ENCODE results near the gene FLII.

DNA sequence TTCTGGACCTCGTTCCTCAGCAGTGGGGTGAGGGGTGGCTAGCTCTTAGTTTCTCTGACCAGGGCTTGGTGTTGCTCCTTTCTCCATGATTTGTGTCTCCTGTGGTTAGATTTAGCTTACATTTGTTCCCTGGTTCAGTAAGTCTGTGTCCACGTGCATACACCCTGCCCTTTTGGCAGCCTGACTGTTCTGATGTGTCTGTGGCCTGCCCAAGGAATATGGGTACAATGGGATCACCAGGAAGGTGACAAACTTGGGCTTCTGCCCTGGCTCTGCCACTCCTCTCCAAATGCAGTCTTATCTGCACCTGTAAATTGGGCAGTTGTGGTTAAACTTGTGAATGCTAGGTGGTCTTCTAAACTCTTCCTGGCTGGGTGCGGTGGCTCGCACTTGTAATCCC lies 57.4 kb downstream of the FLII start:
- no peak for TF ChIP-seq EZH2 (IDR thresholded peaks at IDR 0.05; ENCODE audit: low read depth, unreplicated experiment)
- TF ChIP-seq, protein P1, sequence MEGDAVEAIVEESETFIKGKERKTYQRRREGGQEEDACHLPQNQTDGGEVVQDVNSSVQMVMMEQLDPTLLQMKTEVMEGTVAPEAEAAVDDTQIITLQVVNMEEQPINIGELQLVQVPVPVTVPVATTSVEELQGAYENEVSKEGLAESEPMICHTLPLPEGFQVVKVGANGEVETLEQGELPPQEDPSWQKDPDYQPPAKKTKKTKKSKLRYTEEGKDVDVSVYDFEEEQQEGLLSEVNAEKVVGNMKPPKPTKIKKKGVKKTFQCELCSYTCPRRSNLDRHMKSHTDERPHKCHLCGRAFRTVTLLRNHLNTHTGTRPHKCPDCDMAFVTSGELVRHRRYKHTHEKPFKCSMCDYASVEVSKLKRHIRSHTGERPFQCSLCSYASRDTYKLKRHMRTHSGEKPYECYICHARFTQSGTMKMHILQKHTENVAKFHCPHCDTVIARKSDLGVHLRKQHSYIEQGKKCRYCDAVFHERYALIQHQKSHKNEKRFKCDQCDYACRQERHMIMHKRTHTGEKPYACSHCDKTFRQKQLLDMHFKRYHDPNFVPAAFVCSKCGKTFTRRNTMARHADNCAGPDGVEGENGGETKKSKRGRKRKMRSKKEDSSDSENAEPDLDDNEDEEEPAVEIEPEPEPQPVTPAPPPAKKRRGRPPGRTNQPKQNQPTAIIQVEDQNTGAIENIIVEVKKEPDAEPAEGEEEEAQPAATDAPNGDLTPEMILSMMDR (conservative IDR thresholded peaks at IDR 0.05; ENCODE audit: low read depth in 2 of 2) = no peak
- no peak for TF ChIP-seq POLR2AphosphoS5 (IDR thresholded peaks at IDR 0.05; ENCODE audit: low read depth)
- TF ChIP-seq EZH2phosphoT487 (IDR thresholded peaks at IDR 0.05; ENCODE audit: unreplicated experiment) = no peak
- TF ChIP-seq, protein P2, sequence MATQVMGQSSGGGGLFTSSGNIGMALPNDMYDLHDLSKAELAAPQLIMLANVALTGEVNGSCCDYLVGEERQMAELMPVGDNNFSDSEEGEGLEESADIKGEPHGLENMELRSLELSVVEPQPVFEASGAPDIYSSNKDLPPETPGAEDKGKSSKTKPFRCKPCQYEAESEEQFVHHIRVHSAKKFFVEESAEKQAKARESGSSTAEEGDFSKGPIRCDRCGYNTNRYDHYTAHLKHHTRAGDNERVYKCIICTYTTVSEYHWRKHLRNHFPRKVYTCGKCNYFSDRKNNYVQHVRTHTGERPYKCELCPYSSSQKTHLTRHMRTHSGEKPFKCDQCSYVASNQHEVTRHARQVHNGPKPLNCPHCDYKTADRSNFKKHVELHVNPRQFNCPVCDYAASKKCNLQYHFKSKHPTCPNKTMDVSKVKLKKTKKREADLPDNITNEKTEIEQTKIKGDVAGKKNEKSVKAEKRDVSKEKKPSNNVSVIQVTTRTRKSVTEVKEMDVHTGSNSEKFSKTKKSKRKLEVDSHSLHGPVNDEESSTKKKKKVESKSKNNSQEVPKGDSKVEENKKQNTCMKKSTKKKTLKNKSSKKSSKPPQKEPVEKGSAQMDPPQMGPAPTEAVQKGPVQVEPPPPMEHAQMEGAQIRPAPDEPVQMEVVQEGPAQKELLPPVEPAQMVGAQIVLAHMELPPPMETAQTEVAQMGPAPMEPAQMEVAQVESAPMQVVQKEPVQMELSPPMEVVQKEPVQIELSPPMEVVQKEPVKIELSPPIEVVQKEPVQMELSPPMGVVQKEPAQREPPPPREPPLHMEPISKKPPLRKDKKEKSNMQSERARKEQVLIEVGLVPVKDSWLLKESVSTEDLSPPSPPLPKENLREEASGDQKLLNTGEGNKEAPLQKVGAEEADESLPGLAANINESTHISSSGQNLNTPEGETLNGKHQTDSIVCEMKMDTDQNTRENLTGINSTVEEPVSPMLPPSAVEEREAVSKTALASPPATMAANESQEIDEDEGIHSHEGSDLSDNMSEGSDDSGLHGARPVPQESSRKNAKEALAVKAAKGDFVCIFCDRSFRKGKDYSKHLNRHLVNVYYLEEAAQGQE (IDR thresholded peaks at IDR 0.05; ENCODE audit: unreplicated experiment) = no peak
- TF ChIP-seq ZNF462 (CRISPR knock-in tag; IDR thresholded peaks at IDR 0.05) = no peak
